ENCODE data around the gene CYP27A1. TPM values are rescaled to one million over a fixed set of nuclear protein-coding genes. Genes with fewer than 3 reads are reported as not detected.

CYP27A1 gene
- total and polyA plus RNA-seq, 2 of the 8 experiments (the other 6 are each of a cell fraction or from before 2014, with no cell fraction given) = 5.4 to 14.7 TPM

DNA sequence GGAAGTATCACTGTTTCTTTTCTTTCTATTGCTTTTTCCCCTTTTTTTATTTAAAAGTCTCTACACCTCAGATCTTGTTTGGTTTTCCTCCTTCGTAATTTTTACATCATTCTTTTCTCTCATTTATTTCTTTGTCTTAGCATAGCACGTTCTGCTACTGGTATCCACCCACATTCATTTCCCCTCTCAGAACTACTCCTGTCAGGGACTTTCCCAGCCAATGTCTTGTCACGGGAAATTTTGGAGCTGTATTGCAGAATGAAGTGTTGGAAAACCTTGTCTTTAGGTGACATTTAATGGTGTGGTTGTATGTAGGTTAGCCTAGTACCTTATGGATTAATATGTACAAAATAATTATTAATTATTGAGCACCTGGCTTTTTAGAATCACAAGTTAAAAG, 37.3 kb upstream of the CYP27A1 start:
- Histone ChIP-seq H3K23me2 (ENCODE audit: low read depth, low read length) (no peaks in the 10 kb centered on the region), H4K91ac (replicated peaks; ENCODE audit: insufficient read length, low read length) (no peak overlapping the region), H3K4me1 (replicated peaks in 1 of 4; ENCODE audit: control insufficient read depth in 3 of 4, insufficient read depth in 4 of 4, low read length in 3 of 4) (no peaks in the 10 kb centered on the region), H3K14ac (ENCODE audit: insufficient read length) (no peak overlapping the region), H2AFZ (ENCODE audit: low read length) (no peak overlapping the region), H2BK120ac (replicated peaks; ENCODE audit: low read depth, low read length) (no peak overlapping the region), H3K79me1 (ENCODE audit: low read depth, low read length) (peaks cover 2% of the 10 kb centered on the region; the same call in 1 of the 2 replicates), H4K20me1 (replicated peaks in 1 of 2; ENCODE audit: control insufficient read depth in 1 of 2, insufficient read depth in 2 of 2, low read length in 2 of 2) (peaks cover 2 to 3% of the 10 kb centered on the region in 2 experiments), H2BK5ac (ENCODE audit: low read depth, low read length) (no peak overlapping the region), H3K4me3 (ENCODE audit: extremely low read depth in 1 of 4, insufficient read depth in 2 of 4, low read depth in 3 of 4, low read length in 4 of 4) (no peak overlapping the region), H2BK15ac (ENCODE audit: low read length) (no peak overlapping the region), H3K56ac (replicated peaks; ENCODE audit: insufficient read length, low read depth, low read length) (no peak overlapping the region), H3K18ac (ENCODE audit: extremely low read depth, low read length) (no peak overlapping the region), H2BK20ac (ENCODE audit: low read length) (no peak overlapping the region), H4K8ac (ENCODE audit: extremely low read depth, insufficient read depth, low read length) (no peak overlapping the region), H2BK12ac (ENCODE audit: low read depth, low read length) (no peak overlapping the region), H3K36me3 (ENCODE audit: control insufficient read depth in 2 of 4, insufficient read depth in 4 of 4, low read length in 3 of 4) (peaks cover 22 to 80% (median 48%) of the 10 kb centered on the region in 4 experiments), H3K9ac (replicated peaks in 1 of 4; ENCODE audit: extremely low read depth in 1 of 4, low read depth in 3 of 4, low read length in 3 of 4) (no peak overlapping the region), H4K5ac (ENCODE audit: insufficient read length, low read depth, low read length) (no peak overlapping the region), H3K79me2 (ENCODE audit: control insufficient read depth in 1 of 2, insufficient read depth in 2 of 2, low read length in 2 of 2) (no peaks in the 10 kb centered on the region), H3K9me3 (ENCODE audit: insufficient read depth in 2 of 2, low read depth in 1 of 2, low read length in 1 of 2) (no peaks in the 10 kb centered on the region), H2AK5ac (ENCODE audit: low read depth, low read length) (no peak overlapping the region), H3K27ac (ENCODE audit: low read depth, low read length) (no peak overlapping the region), H3K27me3 (replicated peaks in 1 of 4; ENCODE audit: control insufficient read depth in 3 of 4, extremely low read depth in 1 of 4, insufficient read depth in 3 of 4, low read length in 3 of 4) (no peaks in the 10 kb centered on the region), H3K23ac (ENCODE audit: insufficient read length) (no peak overlapping the region), H3K4ac (replicated peaks; ENCODE audit: insufficient read length, low read depth, low read length) (no peak overlapping the region), H3K4me2 (ENCODE audit: insufficient read depth in 1 of 2, low read depth in 2 of 2, low read length in 2 of 2) (no peak overlapping the region)
- ChIA-PET POLR2A (ENCODE audit: partially characterized antibody) (interaction anchor here (1.5 kb wide), 1 partner anchor 10 kb away, joined by 4 read pairs; no protein-coding TSS in a partner anchor), CTCF (ENCODE audit: partially characterized antibody) (interaction anchor here (0.9 to 7.8 kb wide), 3 partner anchors 17 to 103 kb away, joined by 3 to 39 read pairs (median 5); no protein-coding TSS in a partner anchor)
- FAIRE-seq (no peak), DNase-seq (ENCODE audit: low read depth in 1 of 2, low spot score in 2 of 2) (no peak)
- 91 to 100% methylated on average over 1 to 3 of the region's 3 CpGs for WGBS, 2 experiments (ENCODE audit: extremely low coverage in 1 of 2, insufficient coverage in 1 of 2, insufficient read length in 1 of 2, insufficient replicate concordance in 2 of 2, low coverage in 1 of 2, low lambda C conversion rate in 2 of 2, missing lambda C conversion rate in 1 of 2)
- no peak for TF ChIP-seq RNF2 (IDR thresholded peaks at IDR 0.05; ENCODE audit: borderline replicate concordance, low read depth, low read length, missing control alignments, poor library complexity, severe bottlenecking)
- no peak for TF ChIP-seq GTF2F1 (IDR thresholded peaks at IDR 0.05; ENCODE audit: borderline replicate concordance, low read depth, low read length)
